Esophagus squamous epithelium (tissue), 5 donors: Measurements from ENCODE around the gene CDKAL1. TPM values are rescaled to one million over a fixed set of nuclear protein-coding genes. Genes with fewer than 3 reads are reported as not detected.
"Not testable (repeated sequence)": the region's sequence is repeated elsewhere in the genome, so short reads cannot be mapped to it uniquely, and the experiment has no call there.

ENCODE experiments used
- DNase-seq: peaks from one replicate; lab custom pipeline; 2025; lab: John Stamatoyannopoulos, UW
- H3K27ac ChIP-seq, 4 donors: fragments of 200-600 bp; sonication (generic); one replicate each; pipeline ENCODE4 v1.5.1; 2016 to 2019; ENCODE audit warnings: mild to moderate bottlenecking in 1 of 4
- H3K27me3 ChIP-seq, 4 donors: fragments of 200-600 bp; sonication (generic); 1 replicate in 3 of 4; 2 replicates in 1 of 4; pipeline versions ENCODE4 v1.5.1 to v1.6.0; 2017 to 2021; ENCODE audit warnings: antibody characterized with exemption in 1 of 4
- H3K36me3 ChIP-seq, 3 donors: fragments of 200-600 bp; sonication (generic); one replicate each; pipeline ENCODE4 v1.5.1; 2016 to 2019
- H3K4me1 ChIP-seq, 3 donors: fragments of 200-600 bp; sonication (generic); one replicate each; pipeline ENCODE4 v1.5.1; 2017 to 2019
- H3K4me3 ChIP-seq, 4 donors: fragments of 200-600 bp; sonication (generic); 1 replicate in 3 of 4; 2 replicates in 1 of 4; pipeline ENCODE4 v1.5.1; 2016 to 2019; ENCODE audit warnings: mild to moderate bottlenecking in 2 of 4, moderate library complexity in 1 of 4
- H3K9me3 ChIP-seq, 3 donors: fragments of 200-600 bp; sonication (generic); one replicate each; pipeline ENCODE4 v1.5.1; 2016 to 2019
- POLR2A ChIP-seq, 4 donors: fragments of 450-650 bp; IDR thresholded peaks; one replicate each; pipeline ENCODE4 v1.6.1; 2017; ENCODE audit warnings: antibody characterized with exemption in 4 of 4, mild to moderate bottlenecking in 4 of 4, moderate library complexity in 3 of 4
- WGBS, 2 donors: methylation state at CpG; one replicate each; pipeline ENCODE4 v1.1.5; 2018; 5-methylcytosine and 5-hydroxymethylcytosine counted together
- intact Hi-C: fragments of 100-400 bp; cut with DNase I; formaldehyde crosslinking; loops from one replicate; pipeline ENCODE4 v1.15.0; 2022
- total RNA-seq, 4 donors: library from RNA; depleted of rRNA; stranded (reverse); fragments of >200 nt; gene quantifications; one replicate each; pipeline ENCODE4 v1.1.0, GENCODE V29; 2016
- TF ChIP-seq, protein P1 (sequence below), 6 experiments: fragments of 450-650 bp in 4 of 6; fragments of 200-600 bp in 2 of 6; sonication (generic) in 2 of 6; IDR thresholded peaks; one replicate each; pipeline ENCODE4 v1.5.1; 2016 to 2019; ENCODE audit warnings: antibody characterized with exemption in 6 of 6, mild to moderate bottlenecking in 4 of 6, moderate library complexity in 4 of 6
- donor health status: DM: yes; HTN: yes; CAD: no.

CDKAL1 gene
- total RNA-seq, 4 donors from 2014 or later = 6.5 to 13.0 (median 10.7) TPM

DNA sequence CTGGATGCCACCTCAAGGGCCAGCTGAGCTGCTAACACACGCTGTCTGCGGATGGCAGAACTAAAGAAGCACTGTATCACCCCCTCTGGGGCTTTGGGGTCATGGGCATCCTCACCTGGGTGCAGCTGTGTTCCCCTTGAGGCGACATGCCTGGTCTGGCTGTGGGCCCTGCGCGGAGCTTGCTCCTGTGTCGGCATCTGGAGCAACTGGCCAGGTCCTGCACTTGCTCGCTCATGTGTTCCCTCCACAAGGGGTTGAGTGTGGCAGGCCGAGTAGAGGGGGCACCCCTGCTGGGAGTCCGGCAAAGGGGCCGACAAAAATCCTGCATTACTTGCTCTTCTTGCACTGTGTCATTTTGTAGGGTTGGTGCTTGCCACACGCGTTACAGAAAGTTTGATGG, 189.0 kb downstream of the CDKAL1 start:
- H3K27ac ChIP-seq = no peak overlapping the region
- no peaks in the 10 kb centered on the region for H3K4me1 ChIP-seq
- DNase-seq = no peak
- H3K9me3 ChIP-seq = no peaks in the 10 kb centered on the region
- TF ChIP-seq, protein P1, sequence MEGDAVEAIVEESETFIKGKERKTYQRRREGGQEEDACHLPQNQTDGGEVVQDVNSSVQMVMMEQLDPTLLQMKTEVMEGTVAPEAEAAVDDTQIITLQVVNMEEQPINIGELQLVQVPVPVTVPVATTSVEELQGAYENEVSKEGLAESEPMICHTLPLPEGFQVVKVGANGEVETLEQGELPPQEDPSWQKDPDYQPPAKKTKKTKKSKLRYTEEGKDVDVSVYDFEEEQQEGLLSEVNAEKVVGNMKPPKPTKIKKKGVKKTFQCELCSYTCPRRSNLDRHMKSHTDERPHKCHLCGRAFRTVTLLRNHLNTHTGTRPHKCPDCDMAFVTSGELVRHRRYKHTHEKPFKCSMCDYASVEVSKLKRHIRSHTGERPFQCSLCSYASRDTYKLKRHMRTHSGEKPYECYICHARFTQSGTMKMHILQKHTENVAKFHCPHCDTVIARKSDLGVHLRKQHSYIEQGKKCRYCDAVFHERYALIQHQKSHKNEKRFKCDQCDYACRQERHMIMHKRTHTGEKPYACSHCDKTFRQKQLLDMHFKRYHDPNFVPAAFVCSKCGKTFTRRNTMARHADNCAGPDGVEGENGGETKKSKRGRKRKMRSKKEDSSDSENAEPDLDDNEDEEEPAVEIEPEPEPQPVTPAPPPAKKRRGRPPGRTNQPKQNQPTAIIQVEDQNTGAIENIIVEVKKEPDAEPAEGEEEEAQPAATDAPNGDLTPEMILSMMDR (IDR thresholded peaks at IDR 0.05) = no peak
- TF ChIP-seq POLR2A (IDR thresholded peaks at IDR 0.05) = no peak
- WGBS, 2 donors = 95 to 100% methylated on average over 5 to 8 of the region's 12 CpGs
- H3K4me3 ChIP-seq = no peak overlapping the region
- no peaks in the 10 kb centered on the region for H3K27me3 ChIP-seq
- H3K36me3 ChIP-seq = peaks cover 0 to 5% (median 0%) of the 10 kb centered on the region in 3 donors
- intact Hi-C loops = no loop called here

DNA sequence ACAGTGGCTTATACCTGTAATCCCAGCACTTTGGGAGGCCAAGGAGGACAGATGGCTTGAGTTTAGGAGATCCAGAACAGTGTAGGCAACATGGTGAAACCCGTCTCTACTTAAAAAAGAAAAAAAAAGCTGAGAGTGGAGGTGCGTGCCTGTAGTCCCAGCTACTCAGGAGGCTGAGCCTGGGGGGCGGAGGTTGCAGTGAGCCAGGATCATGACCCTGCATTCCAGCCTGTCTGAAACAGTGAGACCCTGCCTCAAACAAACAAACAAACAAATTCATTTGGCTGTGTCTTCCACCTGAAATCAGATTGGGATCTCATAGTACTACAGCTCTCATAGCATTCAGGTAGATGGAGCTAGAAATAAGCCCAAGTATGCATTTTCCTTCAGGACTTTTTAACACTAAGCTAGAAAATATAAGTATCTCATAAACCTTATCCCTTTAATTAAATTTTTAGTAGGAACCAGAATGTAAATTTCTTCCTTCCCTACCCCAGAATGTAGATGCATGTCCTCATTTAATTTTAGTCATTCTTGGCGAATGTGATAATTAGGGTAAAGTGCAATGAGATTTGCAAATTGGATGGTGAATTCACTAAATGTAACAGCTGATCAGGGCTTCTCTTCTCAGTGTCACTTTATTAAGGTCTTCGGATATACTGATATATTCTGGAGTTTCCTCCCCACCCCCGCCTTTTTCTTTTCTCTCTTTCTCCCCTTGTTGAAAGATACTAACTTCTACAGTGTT, 190.4 kb downstream of the CDKAL1 start:
- intact Hi-C loops = no loop called here
- 84 to 86% methylated on average over 6 of the region's 6 CpGs for WGBS, 2 donors
- DNase-seq = no peak
- Histone ChIP-seq H3K4me3 (no peak overlapping the region), H3K4me1 (no peaks in the 10 kb centered on the region), H3K27me3 (no peaks in the 10 kb centered on the region), H3K36me3 (peaks cover 0 to 5% (median 0%) of the 10 kb centered on the region in 3 donors), H3K9me3 (no peaks in the 10 kb centered on the region), H3K27ac (no peak overlapping the region)
- TF ChIP-seq, protein P1 (IDR thresholded peaks at IDR 0.05) = no peak
- no peak for TF ChIP-seq POLR2A (IDR thresholded peaks at IDR 0.05)

DNA sequence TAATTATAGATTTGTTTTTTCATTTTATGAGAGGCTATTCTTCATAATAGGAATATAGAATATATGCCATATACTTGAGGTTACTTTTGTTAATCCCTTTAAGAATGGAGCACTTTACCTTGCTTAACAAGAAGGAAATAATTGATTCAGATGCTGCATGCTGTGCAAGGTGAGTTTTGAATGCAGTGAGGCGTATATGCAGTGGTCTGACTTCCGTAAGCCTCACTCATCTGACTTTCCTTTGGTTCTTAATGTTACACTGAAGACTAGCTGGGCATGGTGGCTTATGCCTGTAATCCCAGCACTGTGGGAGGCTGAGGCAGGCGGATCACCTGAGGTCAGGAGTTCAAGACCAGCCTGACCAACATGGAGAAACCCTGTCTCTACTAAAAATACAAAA, 191.0 kb downstream of the CDKAL1 start:
- WGBS, 2 donors = 74 to 93% methylated on average over 2 to 3 of the region's 3 CpGs

DNA sequence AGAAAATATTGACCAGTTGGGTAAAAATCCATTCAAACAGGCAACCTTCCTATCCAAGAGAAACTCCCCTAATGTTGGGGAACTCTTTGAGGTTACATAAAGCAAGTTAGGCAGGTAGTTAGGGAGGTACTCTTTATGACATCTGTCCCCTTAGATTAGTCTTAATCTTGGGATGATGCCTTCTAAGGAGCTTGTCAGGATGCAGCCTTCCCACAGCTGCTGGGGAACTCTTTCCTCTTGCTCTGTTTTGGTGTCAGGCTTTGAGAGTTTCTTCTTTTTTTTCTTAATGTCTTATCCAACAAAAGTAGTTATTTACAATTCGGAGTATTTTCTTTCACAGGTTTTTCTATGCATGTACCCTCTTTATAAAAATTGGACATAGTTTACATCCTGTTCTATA, 194.8 kb downstream of the CDKAL1 start:
- 76 to 91% methylated on average over 1 of the region's 1 CpG for WGBS, 2 donors
- H3K27me3 ChIP-seq = no peaks in the 10 kb centered on the region
- H3K36me3 ChIP-seq = no peaks in the 10 kb centered on the region
- intact Hi-C loops = no loop called here
- no peaks in the 10 kb centered on the region for H3K9me3 ChIP-seq
- H3K4me3 ChIP-seq = no peak overlapping the region
- H3K27ac ChIP-seq = no peak overlapping the region
- no peak for TF ChIP-seq POLR2A (IDR thresholded peaks at IDR 0.05)
- TF ChIP-seq, protein P1 (IDR thresholded peaks at IDR 0.05) = no peak
- DNase-seq = no peak
- no peaks in the 10 kb centered on the region for H3K4me1 ChIP-seq

More for the DNA sequence above, 191.0 kb downstream of the CDKAL1 start:
- DNase-seq, H3K9me3 ChIP-seq, H3K4me3 ChIP-seq, H3K36me3 ChIP-seq, intact Hi-C loops, H3K27ac ChIP-seq, H3K27me3 ChIP-seq, H3K4me1 ChIP-seq: not testable (repeated sequence)

DNA sequence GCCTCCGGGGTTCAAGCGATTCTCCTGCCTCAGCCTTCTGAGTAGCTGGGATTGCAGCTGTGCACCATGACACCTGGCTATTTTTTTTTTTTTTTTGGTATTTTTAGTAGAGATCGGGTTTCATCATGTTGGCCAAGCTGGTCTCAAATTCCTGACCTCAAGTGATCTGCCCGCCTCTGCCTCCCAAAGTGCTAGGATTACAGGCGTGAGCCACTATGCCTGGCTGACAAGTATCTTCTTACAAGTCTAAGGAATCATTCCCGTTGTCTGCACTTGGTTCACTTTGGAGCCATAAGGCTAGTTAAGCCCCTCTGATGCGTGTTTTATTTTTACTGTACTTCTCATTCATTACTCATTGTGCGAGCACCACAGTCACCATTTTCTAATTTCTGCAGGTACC, 198.1 kb downstream of the CDKAL1 start:
- H3K4me1 ChIP-seq, H3K4me3 ChIP-seq, H3K36me3 ChIP-seq, DNase-seq, intact Hi-C loops, H3K27me3 ChIP-seq, H3K27ac ChIP-seq, H3K9me3 ChIP-seq: not testable (repeated sequence)
- WGBS, 2 donors = 87% methylated on average over 8 of the region's 8 CpGs

DNA sequence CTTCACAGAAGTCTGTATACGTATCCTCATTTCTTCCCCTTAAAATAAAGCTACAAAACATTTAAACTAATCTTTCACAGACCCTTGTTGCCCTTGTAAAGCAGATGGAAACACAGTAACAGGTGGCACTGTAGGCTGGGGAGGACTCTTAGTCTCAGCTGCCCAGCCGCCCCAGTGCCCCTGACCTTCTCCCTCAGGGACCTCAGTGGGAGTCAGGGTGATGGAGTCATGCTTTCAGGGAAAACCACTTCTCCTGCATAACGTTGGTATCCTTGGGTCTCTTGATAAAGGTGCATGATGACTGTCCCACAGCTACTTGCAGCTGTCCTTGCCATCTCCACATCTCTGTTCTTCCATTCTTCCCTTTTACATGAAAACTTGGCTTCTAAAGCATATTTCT, 198.6 kb downstream of the CDKAL1 start:
- 73 to 76% methylated on average over 3 of the region's 3 CpGs for WGBS, 2 donors
- intact Hi-C loops = no loop called here
- DNase-seq = no peak

More for the DNA sequence above, 198.6 kb downstream of the CDKAL1 start:
- H3K27ac ChIP-seq = no peak overlapping the region
- H3K36me3 ChIP-seq = no peaks in the 10 kb centered on the region
- H3K27me3 ChIP-seq = no peaks in the 10 kb centered on the region
- no peak for TF ChIP-seq POLR2A (IDR thresholded peaks at IDR 0.05)
- TF ChIP-seq, protein P1 (IDR thresholded peaks at IDR 0.05) = no peak
- H3K9me3 ChIP-seq = no peaks in the 10 kb centered on the region
- H3K4me1 ChIP-seq = no peaks in the 10 kb centered on the region
- H3K4me3 ChIP-seq = no peak overlapping the region
